ENCODE results near the gene GABRR2. TPM values are rescaled to one million over a fixed set of nuclear protein-coding genes. Genes with fewer than 3 reads are reported as not detected.

The GABRR2 gene
- total RNA-seq, 4 donors from 2014 or later = 0.26 to 1.7 (median 0.95) TPM; not detected in 1

DNA sequence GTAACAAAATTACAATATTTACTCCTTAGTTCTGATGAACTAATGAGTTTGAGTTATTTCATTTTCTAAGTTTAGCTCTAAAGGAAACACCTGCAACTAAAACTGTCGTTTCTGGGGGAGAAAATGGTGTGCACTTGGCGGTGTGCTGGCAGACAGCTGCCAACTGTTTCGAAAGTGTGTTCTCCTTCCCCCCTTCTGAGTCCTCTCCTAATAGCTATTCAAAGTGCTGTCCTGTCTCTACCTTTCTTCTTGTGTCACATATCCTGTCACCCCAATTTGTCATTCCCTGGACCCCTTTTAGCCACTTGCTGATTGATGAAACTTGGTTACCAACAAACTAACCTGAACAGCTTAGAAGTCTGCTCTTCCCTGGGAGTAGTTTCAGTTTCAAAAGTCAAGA is 42.3 kb upstream of the GABRR2 start:
- Histone ChIP-seq H3K27ac (peak overlapping the region; percentile 45 to 49), H3K4me3 (peak overlapping the region in 1 of 2 donors; percentile 17), H3K9me3 (no peaks in the 10 kb centered on the region), H3K27me3 (no peaks in the 10 kb centered on the region), H3K4me1 (peaks cover 0 to 5% of the 10 kb centered on the region in 2 donors), H3K36me3 (no peaks in the 10 kb centered on the region)
- TF ChIP-seq POLR2A (IDR thresholded peaks at IDR 0.05) (no peak), CTCF (IDR thresholded peaks at IDR 0.05) (no peak)
- no peak for DNase-seq
- intact Hi-C loops (cut with DNase I; ENCODE audit: low total_unique reads) = loop anchor here (10.0 kb wide), 1 partner anchor 393 kb away; the partner anchor contains the start of gene RNGTT

- Histone ChIP-seq H3K9me3 (no peaks in the 10 kb centered on the region), H3K4me1 (peaks cover 0 to 5% of the 10 kb centered on the region in 2 donors), H3K27me3 (no peaks in the 10 kb centered on the region), H3K36me3 (no peaks in the 10 kb centered on the region), H3K27ac (peak overlapping the region; percentile 45 to 49), H3K4me3 (no peak overlapping the region)
- intact Hi-C loops (cut with DNase I; ENCODE audit: low total_unique reads) = loop anchor here (10.0 kb wide), 1 partner anchor 392 kb away; the partner anchor contains the start of gene RNGTT
- TF ChIP-seq CTCF (IDR thresholded peaks at IDR 0.05) = no peak
- no peak for TF ChIP-seq POLR2A (IDR thresholded peaks at IDR 0.05)
- DNase-seq = no peak
Measured at GRCh38 chr6:89356642-89357170, 41.6 kb upstream of the GABRR2 start.

DNA sequence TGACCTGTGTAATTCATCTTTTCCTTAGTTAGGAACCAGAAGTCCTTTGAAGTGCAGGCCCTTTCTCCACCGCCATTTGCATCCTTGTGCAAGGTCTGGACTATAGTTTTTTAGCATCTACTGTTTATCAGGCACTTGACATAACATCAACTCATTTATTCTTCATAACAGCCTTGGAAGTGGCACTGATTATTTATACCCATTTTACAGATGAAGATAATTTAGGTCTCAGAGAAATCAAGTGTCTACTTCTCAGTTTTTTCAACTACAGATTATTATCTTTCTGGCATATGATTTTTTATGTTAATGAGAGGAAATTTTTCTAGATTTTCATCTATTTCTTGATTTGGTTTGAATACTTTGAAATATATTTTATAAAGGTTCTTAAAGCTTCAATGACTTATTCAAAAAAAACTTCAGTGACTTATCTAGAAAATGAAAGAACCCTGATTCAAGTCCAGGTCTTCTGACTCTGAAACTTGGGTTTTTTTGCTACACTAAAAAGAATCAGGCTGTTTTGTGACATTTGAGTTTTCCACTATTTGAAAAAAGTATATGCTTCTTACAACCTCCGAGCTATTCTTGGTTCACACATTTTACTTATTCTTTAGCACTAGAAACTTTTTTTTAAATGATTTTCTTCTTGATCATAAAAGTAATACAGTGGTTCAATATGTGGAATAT is 40.6 kb upstream of the GABRR2 start:
- DNase-seq = no peak
- intact Hi-C loops (cut with DNase I; ENCODE audit: low total_unique reads) = loop anchor here (10.0 kb wide), 1 partner anchor 391 kb away; the partner anchor contains the start of gene RNGTT
- Histone ChIP-seq H3K27me3 (no peaks in the 10 kb centered on the region), H3K27ac (no peak overlapping the region), H3K36me3 (no peaks in the 10 kb centered on the region), H3K4me1 (peaks cover 0 to 5% of the 10 kb centered on the region in 2 donors), H3K4me3 (no peak overlapping the region), H3K9me3 (no peaks in the 10 kb centered on the region)
- TF ChIP-seq CTCF (IDR thresholded peaks at IDR 0.05) (no peak), POLR2A (IDR thresholded peaks at IDR 0.05) (no peak)

- intact Hi-C loops (cut with DNase I; ENCODE audit: low total_unique reads) = loop anchor here (5.0 to 10.0 kb wide), 2 partner anchors 272 to 389 kb away; partner anchors contain the start of genes PNRC1 and RNGTT
- Histone ChIP-seq H3K9me3 (no peaks in the 10 kb centered on the region), H3K4me1 (peaks cover 0 to 5% of the 10 kb centered on the region in 2 donors), H3K27me3 (no peaks in the 10 kb centered on the region), H3K36me3 (no peaks in the 10 kb centered on the region), H3K27ac (peak overlapping the region; percentile 95 to 99), H3K4me3 (no peak overlapping the region)
- TF ChIP-seq CTCF (IDR thresholded peaks at IDR 0.05) = no peak
- TF ChIP-seq POLR2A (IDR thresholded peaks at IDR 0.05) = no peak
- DNase-seq = no peak
Measured at GRCh38 chr6:89353702-89354392, 38.7 kb upstream of the GABRR2 start.

Measured in uterus (tissue), 4 donors.